ENCODE measurements around the gene PCDHA1.
A peak's percentile ranks its signal among the peaks of the same experiment; 100 is the strongest.

The PCDHA1 gene

DNA sequence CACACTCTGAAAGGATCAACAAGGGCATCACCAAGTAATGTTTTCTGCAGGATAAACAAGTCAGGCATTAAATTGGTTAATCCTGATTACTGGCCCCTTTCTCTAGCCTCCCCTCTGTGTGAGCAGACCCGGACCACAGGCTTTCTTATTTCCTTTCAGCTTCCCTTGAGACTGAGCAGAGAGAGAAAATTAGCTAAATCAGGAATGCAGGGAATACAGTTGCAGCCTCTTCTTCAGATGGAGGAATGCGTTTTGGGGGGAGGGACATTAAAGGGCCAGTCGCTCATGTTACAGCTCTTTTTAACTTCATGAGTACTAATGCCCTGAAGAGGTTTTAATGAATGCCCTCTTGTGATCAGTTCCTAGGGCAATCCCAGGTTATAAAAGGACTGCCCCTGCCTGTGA lies 200.2 kb downstream of the PCDHA1 start:
- no peak for DNase-seq

DNA sequence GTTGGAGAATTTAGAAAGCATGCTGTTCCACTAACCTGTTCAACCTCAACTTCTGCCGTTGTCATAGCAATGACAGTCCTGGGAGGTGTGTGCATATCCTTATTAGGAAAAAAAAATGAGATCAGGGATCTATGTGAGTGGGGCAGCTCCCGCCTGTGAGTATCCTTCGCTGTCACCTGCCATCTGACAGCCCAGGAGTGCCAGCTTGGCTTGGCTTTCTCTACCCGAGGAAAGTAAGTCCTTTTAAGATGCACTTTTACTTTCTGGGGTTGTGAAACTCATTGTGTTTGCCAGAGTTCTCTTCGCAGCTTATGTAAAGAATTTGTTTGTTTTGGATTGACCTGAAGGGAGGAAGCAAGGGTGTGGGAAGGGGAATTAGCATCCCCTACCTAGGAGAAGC lies 202.2 kb downstream of the PCDHA1 start:
- no peak for DNase-seq

DNA sequence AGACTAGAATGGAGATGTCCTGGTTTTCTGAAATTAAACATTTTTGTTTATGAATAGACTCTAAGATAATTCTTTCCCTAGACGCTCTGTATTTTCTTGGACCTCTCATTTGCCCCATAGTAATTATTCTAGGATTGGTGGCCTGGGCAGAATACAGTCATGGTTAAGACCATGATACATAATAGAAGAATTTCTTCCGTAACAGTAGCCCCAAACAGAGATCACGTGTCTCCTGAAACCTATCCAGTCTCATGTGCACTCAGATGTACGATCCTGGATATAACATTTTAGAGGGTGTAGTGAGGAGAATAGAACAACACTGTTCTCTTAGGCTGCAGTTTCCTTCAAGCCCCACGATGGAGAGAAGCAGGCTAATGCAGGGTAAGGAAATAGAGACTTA lies 202.7 kb downstream of the PCDHA1 start:
- no peak for DNase-seq

DNA sequence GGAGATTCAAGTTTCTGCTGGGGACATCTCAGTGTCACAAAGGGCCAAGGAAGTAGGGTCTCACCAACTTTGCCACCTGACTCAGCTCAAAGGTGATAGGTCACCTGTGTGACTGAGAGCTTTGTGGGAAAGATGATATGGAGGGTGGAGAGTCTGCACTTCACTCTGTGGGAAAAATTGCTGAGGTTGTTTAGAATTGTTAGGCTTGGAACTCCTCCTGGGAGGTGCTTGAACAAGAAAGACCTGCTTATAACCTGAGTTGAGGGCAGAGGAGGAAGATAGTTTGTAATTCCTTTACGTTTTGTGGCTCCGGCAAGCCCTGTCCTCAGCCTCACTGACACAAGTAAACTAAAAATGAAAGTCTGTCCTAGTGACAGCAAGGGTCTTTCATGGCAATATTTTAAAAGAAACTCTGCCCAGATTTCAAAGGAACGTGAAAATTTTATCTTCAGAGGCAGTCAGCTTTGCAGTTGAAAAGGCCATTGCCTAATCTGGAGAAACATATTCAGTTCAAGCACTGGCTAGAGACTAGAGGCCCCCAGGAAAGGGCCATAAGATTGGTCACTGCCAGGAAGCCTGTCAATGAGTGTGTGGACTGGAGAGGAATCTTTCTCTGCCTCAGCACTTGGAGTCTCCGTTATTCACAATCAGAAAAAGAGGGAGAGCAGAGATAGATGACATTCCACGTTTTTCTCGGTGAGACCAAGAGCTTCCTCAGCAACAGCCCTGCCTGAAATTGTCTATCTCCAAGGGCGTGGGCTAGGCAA lies 203.5 kb downstream of the PCDHA1 start:
- no peak for DNase-seq

DNA sequence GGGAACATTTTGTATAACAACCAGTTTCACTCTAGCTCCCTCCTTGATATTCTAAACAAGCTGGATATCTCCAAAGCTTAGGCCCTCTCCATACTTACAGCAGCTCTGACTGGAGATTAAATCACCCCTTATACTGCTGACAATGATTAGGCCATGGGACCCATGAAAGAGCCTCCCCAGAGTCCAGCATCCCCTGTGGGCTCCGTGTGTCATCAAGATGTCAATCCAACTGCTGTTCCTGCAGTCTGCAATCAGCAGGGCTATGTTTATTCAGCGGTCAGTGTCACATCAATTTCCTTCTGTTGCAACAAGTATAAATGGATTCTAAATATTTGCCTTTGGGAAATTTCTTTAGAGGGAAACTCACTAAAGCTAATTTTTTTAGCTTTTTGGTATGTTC lies 206.9 kb downstream of the PCDHA1 start:
- no peak for DNase-seq

DNA sequence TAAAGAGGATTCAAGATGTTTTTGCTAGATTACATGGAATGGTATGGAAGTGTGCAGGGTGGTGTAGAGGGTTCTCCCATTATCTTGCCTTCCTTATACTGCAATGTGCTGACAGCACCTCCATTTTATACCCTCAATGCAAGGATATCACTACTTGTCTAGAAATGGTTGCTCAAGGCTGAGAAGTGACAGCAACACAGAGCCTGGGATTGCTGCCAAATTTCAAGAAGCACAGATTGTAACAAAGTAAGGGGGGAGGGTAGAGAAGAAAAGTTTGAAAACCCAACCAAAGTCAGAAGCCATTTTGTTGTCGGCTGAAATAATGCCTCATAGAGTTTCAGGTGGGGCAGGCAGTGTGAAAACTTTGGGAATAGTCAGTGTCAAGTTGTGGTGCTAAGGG lies 210.1 kb downstream of the PCDHA1 start:
- peak in 1 of 56 donors; percentile 8 for DNase-seq

DNA sequence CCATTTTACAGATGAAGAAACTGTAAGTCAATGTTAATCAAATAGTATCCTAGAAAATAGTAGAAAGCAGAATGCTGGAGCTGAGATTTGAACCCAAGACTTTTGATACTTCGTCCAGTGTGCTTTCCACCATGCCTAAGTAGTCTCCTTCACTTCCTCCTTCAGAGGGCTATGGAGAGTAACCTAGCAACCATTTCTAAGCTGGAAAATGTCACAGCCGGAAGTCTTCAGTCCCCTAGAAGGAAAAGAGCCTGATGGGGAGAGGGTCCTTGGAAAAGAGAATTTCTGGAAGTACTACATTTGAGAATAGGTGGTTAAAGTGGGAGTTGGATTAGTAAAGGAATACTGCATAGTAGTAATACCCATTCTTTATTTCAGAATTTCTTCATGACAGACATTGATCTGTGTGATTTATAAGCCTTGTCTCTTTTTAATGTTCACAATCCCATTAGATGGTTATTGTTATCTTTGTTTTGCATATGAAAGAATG lies 213.0 kb downstream of the PCDHA1 start:
- no peak for DNase-seq

DNA sequence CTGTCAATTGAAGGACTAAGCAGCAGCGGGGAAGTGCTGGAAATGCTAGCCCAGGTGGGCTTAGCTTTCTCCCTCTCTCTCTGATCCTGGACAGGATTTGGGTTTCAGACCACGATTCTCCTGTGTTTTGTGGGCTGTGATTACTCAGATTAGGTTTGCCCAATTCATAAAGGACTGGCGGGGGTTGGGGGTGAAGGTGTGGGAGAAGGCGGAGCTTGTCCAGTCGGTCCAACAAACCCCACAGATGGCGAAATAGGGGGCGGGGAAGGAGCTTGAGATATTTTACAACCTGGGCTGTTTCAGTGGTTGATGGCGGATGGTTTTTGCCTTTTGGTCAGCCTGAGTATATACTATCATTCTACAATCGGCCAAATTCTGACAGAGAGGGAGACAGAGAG lies 215.5 kb downstream of the PCDHA1 start:
- peak in 6 of 56 donors; percentile 3 to 42 (median 30) for DNase-seq

DNA sequence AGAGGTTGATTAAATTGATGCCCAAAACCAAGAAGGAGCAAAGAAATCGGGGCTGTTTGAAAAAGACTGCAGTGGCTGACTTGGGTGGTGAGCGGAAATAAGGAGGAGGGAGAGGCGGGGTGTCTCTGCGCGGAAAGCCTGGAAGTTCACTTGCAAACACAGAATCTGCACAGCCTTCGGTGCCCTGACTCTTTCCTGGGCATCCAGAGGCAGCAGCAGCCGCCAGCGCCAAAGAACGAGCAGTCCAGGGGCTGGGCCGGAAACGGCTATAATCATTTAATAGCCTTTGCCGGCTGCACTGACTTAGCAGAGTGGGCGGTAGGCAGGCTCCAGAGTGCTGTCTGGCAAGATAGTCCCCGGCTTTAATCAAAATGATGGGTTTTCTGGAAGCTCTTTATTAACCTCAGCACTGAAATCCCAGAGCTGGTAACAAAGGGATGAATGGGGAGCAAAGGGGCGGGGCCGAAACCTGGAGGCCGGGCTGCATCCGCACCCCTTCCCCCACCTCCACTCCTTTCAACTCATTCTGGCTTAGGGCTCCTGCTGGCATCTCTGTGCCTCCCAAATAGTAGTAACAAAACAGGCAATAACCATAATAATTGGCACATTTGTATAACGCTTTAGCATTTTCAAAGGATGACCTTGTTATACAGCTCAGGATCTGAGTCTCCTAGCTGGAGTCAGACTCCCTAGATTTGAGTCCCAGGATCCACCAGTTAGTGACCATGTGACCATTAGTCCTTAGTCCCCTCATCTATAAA lies 216.1 kb downstream of the PCDHA1 start:
- peak in 23 of 56 donors; percentile 4 to 55 (median 21) for DNase-seq

DNA sequence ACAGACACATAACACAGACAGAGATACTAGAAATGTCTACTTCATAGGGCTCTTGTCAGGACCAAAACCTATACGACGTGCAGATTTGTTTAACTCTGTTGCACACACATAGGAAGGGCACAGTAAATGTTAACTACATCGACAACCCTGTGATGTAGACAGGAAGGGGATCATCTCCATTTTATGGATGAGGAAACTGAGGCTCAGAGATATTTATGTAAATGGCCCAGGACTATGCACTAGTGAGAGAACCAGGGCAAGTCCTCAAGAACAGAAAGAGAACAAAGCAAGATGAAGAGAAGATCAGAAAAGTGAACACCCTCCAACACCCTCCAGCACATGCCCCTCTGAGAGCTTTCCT lies 216.6 kb downstream of the PCDHA1 start:
- no peak for DNase-seq

DNA sequence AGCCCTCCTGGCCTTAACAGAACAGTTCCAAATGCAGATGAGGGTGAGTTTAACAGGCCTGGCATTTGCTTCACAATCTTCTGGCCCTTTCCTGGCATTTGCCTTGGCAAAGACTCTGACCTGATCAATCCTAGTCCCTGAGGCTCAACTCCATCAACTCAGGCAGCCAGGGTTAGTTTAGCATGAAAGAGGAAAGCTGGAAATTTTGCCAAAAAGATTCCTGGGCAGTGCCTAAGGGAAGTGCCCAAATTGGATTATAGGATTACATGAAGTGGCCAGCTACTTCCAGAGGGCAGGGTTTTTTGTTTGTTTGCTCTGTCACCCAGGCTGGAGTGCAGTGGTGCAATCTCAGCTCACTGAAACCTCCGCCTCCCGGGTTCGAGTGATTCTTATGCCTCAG lies 217.1 kb downstream of the PCDHA1 start:
- no peak for DNase-seq

DNA sequence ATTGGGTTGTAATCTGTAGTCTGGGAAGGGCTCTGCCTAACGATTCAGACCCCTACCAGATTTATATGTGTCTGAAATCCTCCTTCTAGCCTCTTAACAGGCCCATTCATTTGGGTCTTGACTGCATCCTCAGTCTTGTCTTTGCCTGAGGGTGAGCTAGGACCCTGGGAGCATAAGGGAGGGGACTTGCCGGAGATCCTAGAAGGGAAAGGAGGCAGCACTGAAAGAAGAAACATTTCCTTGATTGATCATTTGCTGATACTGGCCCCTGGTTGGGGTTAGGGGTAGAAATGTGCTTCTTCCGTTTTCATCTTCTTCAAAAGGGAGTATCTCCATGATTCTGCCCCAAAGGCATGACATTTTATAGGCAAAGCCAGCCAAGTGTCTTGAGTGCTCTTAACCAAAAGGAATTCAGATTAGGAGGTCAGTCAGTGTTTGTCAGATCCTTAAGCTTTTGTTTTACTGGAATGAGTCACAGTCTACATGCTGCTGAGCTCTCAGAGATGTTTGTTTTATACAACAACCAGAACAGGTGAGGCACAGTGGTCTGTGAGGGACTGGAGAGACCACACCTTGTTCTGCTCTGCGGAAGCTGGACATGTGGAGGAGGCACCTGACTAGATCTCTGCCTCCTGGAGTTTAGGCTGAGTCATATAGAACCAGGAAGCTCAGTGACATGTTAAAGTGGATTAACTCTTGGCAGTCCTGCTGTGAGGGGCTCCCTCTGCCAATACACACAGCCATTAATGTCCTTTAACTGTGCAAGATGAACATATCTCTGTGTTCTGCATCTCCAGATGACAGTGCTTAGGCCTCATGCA lies 218.1 kb downstream of the PCDHA1 start:
- DNase-seq, result no peak

DNA sequence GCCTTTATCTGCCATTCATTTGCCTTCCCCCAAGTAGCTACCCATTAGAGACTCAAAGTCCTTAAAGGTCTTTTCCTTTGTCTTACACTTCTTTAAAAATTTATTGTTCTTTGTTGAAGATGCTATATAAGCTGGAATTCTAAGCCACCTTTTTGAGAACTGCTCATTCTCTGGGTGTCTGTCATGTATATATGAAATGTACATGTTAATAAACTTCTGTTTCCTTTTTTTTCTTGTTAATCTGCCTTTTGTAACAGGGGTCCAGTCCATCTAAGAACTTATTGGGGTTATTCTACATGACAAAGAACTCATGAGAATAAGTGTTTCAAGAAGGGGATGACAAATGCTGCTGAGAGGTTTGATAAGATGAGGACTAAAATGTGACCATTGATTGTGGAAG lies 221.9 kb downstream of the PCDHA1 start:
- no peak for DNase-seq

DNA sequence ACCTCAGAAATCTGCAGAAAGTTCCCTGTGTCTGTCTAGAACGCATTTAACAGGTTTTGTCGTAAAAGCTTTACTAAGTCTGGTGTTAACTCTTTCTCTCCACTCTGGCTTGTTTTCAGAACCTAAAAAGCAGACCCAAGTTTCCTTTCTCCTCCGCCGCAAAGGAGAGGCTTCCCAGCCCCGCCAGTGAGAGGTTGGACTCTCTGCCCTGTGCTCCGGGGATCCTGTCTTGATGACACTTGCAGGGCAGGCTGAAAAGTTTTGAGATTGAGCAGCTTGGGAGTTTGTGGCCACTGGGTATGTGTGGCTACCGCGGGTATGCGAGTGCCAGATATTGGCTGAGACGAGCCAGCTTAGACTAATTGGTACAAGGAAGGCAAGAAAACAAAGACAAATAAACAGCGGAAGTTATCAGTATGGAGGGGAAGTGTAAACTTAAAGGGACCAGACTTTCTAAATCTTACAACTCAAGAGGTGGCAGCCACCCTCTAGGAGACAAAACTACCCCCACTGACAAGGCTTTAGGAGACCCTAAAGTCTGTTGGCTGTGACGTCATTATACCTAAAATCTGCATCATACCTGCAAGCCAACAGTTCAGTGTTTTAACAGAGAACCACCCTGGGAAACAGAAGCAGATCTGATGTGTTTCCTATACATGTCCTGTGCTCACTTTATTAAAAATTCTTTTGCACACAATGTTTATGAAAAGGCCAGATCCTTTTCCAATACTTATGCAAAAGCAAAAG lies 224.3 kb downstream of the PCDHA1 start:
- DNase-seq, result no peak

DNA sequence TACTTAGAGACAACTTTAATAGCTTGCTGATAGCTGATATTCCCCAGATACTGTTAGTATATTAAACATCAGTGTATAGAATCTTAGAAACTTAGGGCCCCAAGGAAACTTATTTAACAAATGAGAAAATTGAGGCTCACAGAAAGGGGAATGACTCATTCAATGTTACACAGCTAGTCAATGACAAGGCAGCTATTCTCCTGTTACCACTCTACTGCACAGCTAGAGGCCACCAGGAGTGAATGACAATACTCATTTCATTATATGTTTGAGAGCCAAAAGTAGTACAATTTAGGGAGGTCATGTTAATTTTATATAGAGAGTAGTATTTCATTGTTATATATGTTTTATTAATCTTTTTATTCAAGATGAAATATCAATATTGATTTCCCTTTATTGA lies 232.0 kb downstream of the PCDHA1 start:
- DNase-seq, result no peak

DNA sequence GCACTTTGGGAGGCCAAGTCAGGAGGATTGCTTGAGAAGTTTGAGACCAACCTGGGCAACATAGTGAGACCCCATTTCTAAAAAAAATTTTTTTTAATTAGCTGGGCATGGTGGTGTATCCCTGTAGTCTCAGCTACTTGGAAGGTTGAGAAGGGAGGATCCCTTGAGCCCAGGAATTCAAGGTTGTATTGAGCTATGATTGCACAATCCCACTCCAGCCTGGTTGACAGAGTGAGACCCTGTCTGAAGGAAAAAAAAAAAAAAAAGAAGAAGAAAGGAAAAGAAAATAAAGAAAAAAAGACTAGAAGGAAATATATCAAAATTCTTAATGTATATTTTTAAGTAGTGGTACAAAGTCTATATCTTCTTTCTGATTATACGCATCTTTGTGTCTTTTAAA lies 236.4 kb downstream of the PCDHA1 start:
- DNase-seq, result no peak

DNA sequence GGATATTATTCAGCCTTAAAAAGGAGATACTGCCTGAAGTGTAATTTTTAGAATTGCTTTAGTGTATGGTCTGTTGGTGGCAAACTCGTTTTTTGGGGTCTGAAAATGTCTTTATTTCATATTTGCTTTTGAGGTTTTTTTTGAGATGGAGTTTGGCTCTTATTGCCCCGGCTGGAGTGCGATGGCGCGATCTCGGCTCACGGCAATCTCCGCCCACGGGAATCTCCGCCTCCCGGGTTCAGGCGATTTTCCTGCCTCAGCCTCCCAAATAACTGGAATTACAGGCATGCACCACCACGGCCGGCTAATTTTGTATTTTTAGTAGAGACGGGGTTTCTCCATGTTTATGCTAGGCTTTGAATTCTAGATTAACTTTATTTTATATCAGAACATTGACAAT lies 245.1 kb downstream of the PCDHA1 start:
- DNase-seq, result no peak

DNA sequence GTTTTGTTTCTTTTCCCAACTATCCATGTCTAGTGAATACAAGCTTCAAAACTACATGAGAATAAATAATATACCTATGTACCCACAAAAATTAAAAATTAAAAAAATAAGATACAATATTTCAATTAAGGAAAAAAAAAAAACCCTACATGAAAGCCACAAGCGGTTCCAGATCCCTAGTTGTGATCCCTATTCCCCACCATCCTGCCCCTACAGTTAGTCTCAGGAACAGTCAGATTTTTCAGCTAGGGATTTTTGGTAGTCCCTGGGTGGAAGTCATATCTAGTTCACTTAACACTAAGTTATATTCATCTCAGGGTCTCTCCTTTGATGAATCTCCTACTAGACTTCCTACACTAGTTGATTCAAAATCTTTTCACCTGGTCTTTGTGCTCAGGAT lies 246.7 kb downstream of the PCDHA1 start:
- no peak for DNase-seq

DNA sequence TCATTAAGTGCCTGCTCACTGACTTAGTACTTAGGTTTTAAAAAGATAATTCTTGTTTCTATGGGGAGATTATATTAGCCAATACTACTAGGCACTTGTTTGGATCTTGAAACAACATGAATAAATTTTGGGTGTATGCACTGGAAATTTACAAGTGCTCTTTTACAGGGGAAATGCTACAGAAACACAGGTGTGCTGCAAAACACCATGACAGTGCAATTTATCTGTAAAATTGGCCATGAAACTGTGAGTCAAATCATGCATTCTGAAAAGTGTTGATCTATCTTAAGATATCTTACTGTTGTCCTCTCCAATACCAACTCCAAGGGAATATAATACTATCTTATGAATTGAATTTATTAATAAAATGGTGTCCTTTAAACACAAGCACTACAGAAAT lies 253.1 kb downstream of the PCDHA1 start:
- DNase-seq, result no peak

DNA sequence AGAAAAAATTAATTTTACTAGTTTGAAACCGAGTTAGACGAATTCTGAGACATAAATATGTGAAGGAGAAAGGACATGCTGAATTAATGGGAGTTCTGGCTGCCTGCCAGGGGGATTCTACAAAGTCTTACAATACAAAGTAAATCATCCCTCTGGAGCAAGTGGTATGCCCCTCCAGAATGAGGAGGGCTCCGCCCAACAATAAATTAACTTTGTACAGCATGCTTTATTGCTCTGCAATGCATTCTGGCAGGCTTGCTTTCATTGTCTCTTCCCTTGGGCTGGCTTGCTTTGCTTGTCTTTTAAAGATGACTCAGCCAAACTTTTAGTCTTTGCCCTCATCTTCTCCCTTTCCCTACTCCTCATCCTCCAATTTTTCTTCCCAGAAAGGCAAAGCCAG lies 253.6 kb downstream of the PCDHA1 start:
- peak in 5 of 56 donors; percentile 6 to 14 (median 10) for DNase-seq

DNA sequence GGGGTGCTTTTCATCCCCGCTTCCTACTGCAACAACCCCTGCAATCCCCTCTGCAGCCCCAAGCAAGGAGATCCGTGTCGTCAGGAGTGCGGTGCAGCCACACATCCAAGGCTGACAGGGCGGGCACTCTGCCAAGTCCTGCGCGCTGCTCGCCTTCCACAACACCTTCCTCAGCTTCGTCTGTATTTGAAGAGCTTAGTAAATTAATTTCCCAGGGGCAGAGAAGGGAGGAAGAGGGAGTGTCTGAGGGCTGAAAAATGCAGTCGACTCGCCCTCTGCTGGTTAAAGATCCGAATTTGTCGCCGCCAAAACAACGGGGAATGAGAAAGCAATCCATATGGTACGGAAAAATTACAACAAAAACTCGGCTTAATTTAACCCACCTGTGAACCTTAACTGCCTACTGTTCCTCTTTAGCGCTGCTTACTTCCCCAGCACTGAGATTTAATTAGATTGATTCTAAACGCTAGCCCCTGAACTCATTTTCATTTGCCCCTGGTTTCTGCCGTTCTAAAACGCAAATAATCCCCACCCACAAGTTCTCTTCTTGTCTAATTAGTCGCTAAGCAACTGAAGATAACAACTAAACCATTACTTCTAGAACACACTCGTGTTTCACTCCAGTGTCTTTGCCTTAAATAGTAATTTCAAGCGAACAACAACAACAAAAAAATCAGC lies 254.3 kb downstream of the PCDHA1 start:
- peak in 48 of 56 donors; percentile 3 to 74 (median 40) for DNase-seq

All from amygdala (tissue), 56 donors.